H1 (cell line): ENCODE measurements around the gene MAP10. TPM values are rescaled to one million over a fixed set of nuclear protein-coding genes. Genes with fewer than 3 reads are reported as not detected.

Experiments used
- CTCF ChIA-PET: fragments of 300-600 bp; sonication (Branson Sonifier 250); formaldehyde crosslinking; loops from one replicate; lab custom pipeline; 2021; ENCODE audit not compliant: partially characterized antibody; lab: Charles Lee
- POLR2A ChIA-PET: fragments of 300-600 bp; sonication (Branson Sonifier 250); formaldehyde crosslinking; loops from one replicate; lab custom pipeline; 2021; ENCODE audit warnings: inconsistent platforms; ENCODE audit not compliant: partially characterized antibody; lab: Charles Lee
- DNase-seq, 2 experiments: peaks; one replicate each; pipeline versions ENCODE4 v3.0.0 to v3.0.0-alpha.2; 2010 to 2022; ENCODE audit warnings: low spot score in 2 of 2, low read depth in 1 of 2, mixed read lengths in 1 of 2
- FAIRE-seq: peaks from 2 replicates; lab custom pipeline; 2011; peaks lifted over from hg19 to GRCh38; lab: Jason Lieb, UNC
- H2AFZ ChIP-seq: 2 replicates; pipeline ENCODE4 v1.8.1; 2012; ENCODE audit warnings: low read length, inconsistent platforms
- H2AK5ac ChIP-seq: 2 replicates; pipeline ENCODE4 v1.6.1; 2013; ENCODE audit warnings: low read depth, low read length
- H2BK120ac ChIP-seq: replicated peaks from 2 replicates; pipeline ENCODE3; 2013; ENCODE audit warnings: low read depth, low read length, inconsistent platforms
- H2BK12ac ChIP-seq: 2 replicates; pipeline ENCODE4 v1.6.1; 2013; ENCODE audit warnings: low read depth, low read length
- H2BK15ac ChIP-seq: 2 replicates; pipeline ENCODE4 v1.6.1; 2013; ENCODE audit warnings: low read length
- H2BK20ac ChIP-seq: 2 replicates; pipeline ENCODE4 v1.6.1; 2013; ENCODE audit warnings: low read length
- H2BK5ac ChIP-seq: 2 replicates; pipeline ENCODE4 v1.6.1; 2013; ENCODE audit warnings: low read depth, low read length
- H3K14ac ChIP-seq: 2 replicates; pipeline ENCODE4 v1.6.1; 2013; ENCODE audit warnings: inconsistent platforms; ENCODE audit not compliant: insufficient read length
- H3K18ac ChIP-seq: 2 replicates; pipeline ENCODE4 v1.6.1; 2013; ENCODE audit warnings: low read length; ENCODE audit errors: extremely low read depth
- H3K23ac ChIP-seq: 2 replicates; pipeline ENCODE4 v1.6.1; 2013; ENCODE audit warnings: inconsistent platforms; ENCODE audit not compliant: insufficient read length
- H3K23me2 ChIP-seq: 2 replicates; pipeline ENCODE4 v1.6.1; 2013; ENCODE audit warnings: low read depth, low read length
- H3K27ac ChIP-seq: 2 replicates; pipeline ENCODE4 v1.6.1; 2011; ENCODE audit warnings: low read depth, low read length, inconsistent platforms
- H3K27me3 ChIP-seq, 4 experiments: replicated peaks in 1 of 4; 1 replicate in 1 of 4; 2 replicates in 3 of 4; pipeline versions ENCODE4 v1.6.1 to v1.8.1; 2011 to 2013; ENCODE audit warnings: low read length in 3 of 4, mild to moderate bottlenecking in 3 of 4, inconsistent platforms in 2 of 4, mixed read lengths in 2 of 4, moderate library complexity in 1 of 4; ENCODE audit not compliant: control insufficient read depth in 3 of 4, insufficient read depth in 3 of 4; ENCODE audit errors: extremely low read depth in 1 of 4
- H3K36me3 ChIP-seq, 4 experiments: 2 replicates each; pipeline versions ENCODE4 v1.6.1 to v1.8.1; 2011 to 2013; ENCODE audit warnings: mild to moderate bottlenecking in 4 of 4, low read length in 3 of 4, moderate library complexity in 2 of 4, control low read depth in 1 of 4, inconsistent platforms in 1 of 4; ENCODE audit not compliant: insufficient read depth in 4 of 4, control insufficient read depth in 2 of 4
- H3K4ac ChIP-seq: replicated peaks from 2 replicates; pipeline ENCODE3; 2013; ENCODE audit warnings: low read length, low read depth, mixed read lengths, inconsistent platforms; ENCODE audit not compliant: insufficient read length
- H3K4me1 ChIP-seq, 4 experiments: replicated peaks in 1 of 4; 1 replicate in 1 of 4; 2 replicates in 3 of 4; pipeline versions ENCODE4 v1.6.1 to v1.8.1; 2011 to 2013; ENCODE audit warnings: low read length in 3 of 4, inconsistent platforms in 2 of 4, mixed read lengths in 1 of 4; ENCODE audit not compliant: insufficient read depth in 4 of 4, control insufficient read depth in 3 of 4
- H3K4me2 ChIP-seq, 2 experiments: 2 replicates each; pipeline versions ENCODE4 v1.6.1 to v1.8.1; 2011 to 2013; ENCODE audit warnings: low read depth in 2 of 2, low read length in 2 of 2, control low read depth in 1 of 2, inconsistent platforms in 1 of 2, mild to moderate bottlenecking in 1 of 2; ENCODE audit not compliant: insufficient read depth in 1 of 2
- H3K4me3 ChIP-seq, 4 experiments: fragments of 200-600, 300-600 bp in 1 of 4; sonication (generic), shearing (Covaris generic), sonication (Bioruptor Twin) in 1 of 4; 2 replicates each; pipeline versions ENCODE4 v1.5.1 to v1.8.1; 2011 to 2016; ENCODE audit warnings: low read length in 4 of 4, low read depth in 3 of 4, control low read depth in 2 of 4, inconsistent platforms in 2 of 4, mild to moderate bottlenecking in 2 of 4, mixed read lengths in 1 of 4, moderate library complexity in 1 of 4; ENCODE audit not compliant: insufficient read depth in 2 of 4; ENCODE audit errors: extremely low read depth in 1 of 4
- H3K56ac ChIP-seq: replicated peaks from 2 replicates; pipeline ENCODE3; 2013; ENCODE audit warnings: low read depth, mild to moderate bottlenecking, mixed read lengths, low read length, inconsistent platforms; ENCODE audit not compliant: insufficient read length
- H3K79me1 ChIP-seq: 2 replicates; pipeline ENCODE4 v1.6.1; 2013; ENCODE audit warnings: low read depth, low read length, control low read depth
- H3K79me2 ChIP-seq, 2 experiments: 2 replicates each; pipeline versions ENCODE4 v1.6.1 to v1.8.1; 2012 to 2013; ENCODE audit warnings: low read length in 2 of 2, mild to moderate bottlenecking in 2 of 2, inconsistent platforms in 1 of 2; ENCODE audit not compliant: insufficient read depth in 2 of 2, control insufficient read depth in 1 of 2
- H3K9ac ChIP-seq, 4 experiments: replicated peaks in 1 of 4; 1 replicate in 1 of 4; 2 replicates in 3 of 4; pipeline versions ENCODE4 v1.6.1 to v1.8.1; 2011 to 2013; ENCODE audit warnings: low read depth in 3 of 4, low read length in 3 of 4, control low read depth in 2 of 4, mild to moderate bottlenecking in 2 of 4, moderate library complexity in 2 of 4, inconsistent platforms in 1 of 4; ENCODE audit errors: extremely low read depth in 1 of 4
- H3K9me3 ChIP-seq, 2 experiments: 2 replicates each; pipeline versions ENCODE4 v1.6.1 to v1.8.1; 2012 to 2013; ENCODE audit warnings: mild to moderate bottlenecking in 2 of 2, moderate library complexity in 2 of 2, control low read depth in 1 of 2, inconsistent platforms in 1 of 2, low read depth in 1 of 2, low read length in 1 of 2, mixed read lengths in 1 of 2; ENCODE audit not compliant: insufficient read depth in 2 of 2
- H4K20me1 ChIP-seq, 2 experiments: replicated peaks in 1 of 2; 2 replicates each; pipeline versions ENCODE3 to v1.8.1; 2011 to 2013; ENCODE audit warnings: inconsistent platforms in 2 of 2, low read length in 2 of 2, mild to moderate bottlenecking in 1 of 2; ENCODE audit not compliant: insufficient read depth in 2 of 2, control insufficient read depth in 1 of 2
- H4K5ac ChIP-seq: 2 replicates; pipeline ENCODE4 v1.6.1; 2013; ENCODE audit warnings: low read length, low read depth, mixed read lengths, inconsistent platforms; ENCODE audit not compliant: insufficient read length
- H4K8ac ChIP-seq: 2 replicates; pipeline ENCODE4 v1.8.0; 2013; ENCODE audit warnings: mild to moderate bottlenecking, moderate library complexity, low read length, inconsistent platforms; ENCODE audit not compliant: insufficient read depth; ENCODE audit errors: extremely low read depth
- H4K91ac ChIP-seq: replicated peaks from 2 replicates; pipeline ENCODE3; 2013; ENCODE audit warnings: low read length, mixed read lengths, inconsistent platforms; ENCODE audit not compliant: insufficient read length
- BRCA1 ChIP-seq: IDR thresholded peaks from 2 replicates; pipeline ENCODE4 v1.6.1; 2012; ENCODE audit warnings: low read depth, low read length, improper control_type of control experiment
- FOSL1 ChIP-seq: IDR thresholded peaks from 2 replicates; pipeline ENCODE4 v1.6.1; 2011; ENCODE audit warnings: mild to moderate bottlenecking, low read depth, low read length, moderate library complexity; ENCODE audit not compliant: insufficient read depth
- NANOG ChIP-seq: IDR thresholded peaks from 2 replicates; pipeline ENCODE4 v1.6.1; 2011; ENCODE audit warnings: low read length, low read depth, mild to moderate bottlenecking, inconsistent platforms; ENCODE audit not compliant: insufficient read depth, poor library complexity, severe bottlenecking
- POU5F1 ChIP-seq: IDR thresholded peaks from 2 replicates; pipeline ENCODE4 v1.6.1; 2011; ENCODE audit warnings: low read depth, mild to moderate bottlenecking, low read length, moderate library complexity
- RNF2 ChIP-seq: fragments of 200-900, 300-1000 bp; sonication (generic); IDR thresholded peaks from 2 replicates; pipeline ENCODE4 v1.7.1; 2016; ENCODE audit warnings: borderline replicate concordance, low read depth, mild to moderate bottlenecking, antibody characterized with exemption, low read length; ENCODE audit not compliant: poor library complexity, severe bottlenecking; ENCODE audit errors: missing control alignments
- SP2 ChIP-seq: IDR thresholded peaks from 2 replicates; pipeline ENCODE4 v1.6.1; 2012; ENCODE audit warnings: mild to moderate bottlenecking, low read length, inconsistent platforms
- SUZ12 ChIP-seq: fragments of 200-600 bp; sonication (generic); IDR thresholded peaks from 2 replicates; pipeline ENCODE4 v1.6.1; 2012; ENCODE audit warnings: mild to moderate bottlenecking, inconsistent platforms, low read length, moderate library complexity, mixed read lengths
- WGBS, 2 experiments: shearing (Covaris generic) in 1 of 2; methylation state at CpG; one replicate each; pipeline versions ENCODE4 v1.1.6 to v1.1.7; 2013 to 2015; ENCODE audit warnings: low lambda C conversion rate in 2 of 2, mixed read lengths in 2 of 2, inconsistent platforms in 1 of 2, low coverage in 1 of 2, missing lambda C conversion rate in 1 of 2; ENCODE audit not compliant: insufficient replicate concordance in 2 of 2, insufficient coverage in 1 of 2, insufficient read length in 1 of 2; ENCODE audit errors: extremely low coverage in 1 of 2, missing lambda C conversion rate in 1 of 2; 5-methylcytosine and 5-hydroxymethylcytosine counted together
- polyA plus RNA-seq, 7 experiments: library from polyadenylated mRNA; depleted of rRNA in 3 of 7; stranded (reverse) in 5 of 7; unstranded in 2 of 7; fragments of >200 nt in 5 of 7; fragments of 200-250 nt in 2 of 7; gene quantifications; 1 replicate in 5 of 7; 2 replicates in 1 of 7; 4 replicates in 1 of 7; pipeline versions ENCODE4 v1.2.1 to v1.2.3, GENCODE V29; 2011 to 2013; ENCODE audit warnings: missing spikeins in 2 of 7, mixed read lengths in 2 of 7
- total RNA-seq: library from RNA; stranded (reverse); fragmentation: NEBNext Ultra II Directional; extraction: Animal tissue kit (Norgen Biotek cat#: 25700); gene quantifications from 2 replicates; pipeline ENCODE4 v1.2.1, GENCODE V29; 2021

MAP10 gene
- total and polyA plus RNA-seq, 2 of the 8 experiments (the other 6 are each of a cell fraction or from before 2014, with no cell fraction given): 1.5 to 3.5 TPM

GRCh38 chr1:232765542-232765941 lies 39.7 kb upstream of the MAP10 start:
- peaks cover 4 to 5% of the 10 kb centered on the region in 2 experiments; a peak in 2 of 4 replicates for H3K9me3 ChIP-seq
- H2BK15ac ChIP-seq: no peak overlapping the region
- FAIRE-seq: no peak
- H3K36me3 ChIP-seq: no peaks in the 10 kb centered on the region
- H2BK5ac ChIP-seq: no peak overlapping the region
- H3K14ac ChIP-seq: no peak overlapping the region
- H4K5ac ChIP-seq: no peak overlapping the region
- H3K23me2 ChIP-seq: no peaks in the 10 kb centered on the region
- H2BK120ac ChIP-seq: no peak overlapping the region
- DNase-seq: no peak
- peaks cover 2 to 11% (median 9%) of the 10 kb centered on the region in 4 experiments; a peak in 6 of 7 replicates for H3K4me1 ChIP-seq
- H4K91ac ChIP-seq: no peak overlapping the region
- H2BK20ac ChIP-seq: no peak overlapping the region
- H4K8ac ChIP-seq: no peak overlapping the region
- CTCF ChIA-PET: no interaction called here
- H3K4me3 ChIP-seq: no peak overlapping the region
- H2AK5ac ChIP-seq: no peak overlapping the region
- no peaks in the 10 kb centered on the region for H3K79me2 ChIP-seq
- H3K4me2 ChIP-seq: no peak overlapping the region
- H2AFZ ChIP-seq: no peak overlapping the region
- TF ChIP-seq RNF2: no peak
- TF ChIP-seq SUZ12: no peak
- no peak for TF ChIP-seq FOSL1
- no peak for TF ChIP-seq POU5F1
- TF ChIP-seq NANOG: no peak
- no peak for TF ChIP-seq BRCA1
- no peak for TF ChIP-seq SP2
- TF ChIP-seq, all 59 proteins: peak for 0
- H3K18ac ChIP-seq: no peak overlapping the region
- no peaks in the 10 kb centered on the region for H3K27me3 ChIP-seq
- H2BK12ac ChIP-seq: no peak overlapping the region
- WGBS, 2 experiments: 75% methylated on average over 6 of the region's 6 CpGs; no CpG with 5 or more reads in 1 of the 2 experiments
- no peak overlapping the region for H3K4ac ChIP-seq
- H4K20me1 ChIP-seq: no peaks in the 10 kb centered on the region
- H3K9ac ChIP-seq: no peak overlapping the region
- H3K23ac ChIP-seq: no peak overlapping the region
- H3K79me1 ChIP-seq: no peaks in the 10 kb centered on the region
- POLR2A ChIA-PET: no interaction called here
- no peak overlapping the region for H3K27ac ChIP-seq
- no peak overlapping the region for H3K56ac ChIP-seq
